ENCODE measurements around the gene SFMBT2. TPM values are rescaled to one million over a fixed set of nuclear protein-coding genes. Genes with fewer than 3 reads are reported as not detected.

Gene SFMBT2
- total RNA-seq, 4 donors from 2014 or later: 7.6 to 15.4 (median 10.8) TPM

- 88% methylated on average over 1 of the region's 1 CpG for WGBS
These were observed 113.7 kb downstream of the SFMBT2 start for GRCh38 chr10:7297094-7297493.

DNA sequence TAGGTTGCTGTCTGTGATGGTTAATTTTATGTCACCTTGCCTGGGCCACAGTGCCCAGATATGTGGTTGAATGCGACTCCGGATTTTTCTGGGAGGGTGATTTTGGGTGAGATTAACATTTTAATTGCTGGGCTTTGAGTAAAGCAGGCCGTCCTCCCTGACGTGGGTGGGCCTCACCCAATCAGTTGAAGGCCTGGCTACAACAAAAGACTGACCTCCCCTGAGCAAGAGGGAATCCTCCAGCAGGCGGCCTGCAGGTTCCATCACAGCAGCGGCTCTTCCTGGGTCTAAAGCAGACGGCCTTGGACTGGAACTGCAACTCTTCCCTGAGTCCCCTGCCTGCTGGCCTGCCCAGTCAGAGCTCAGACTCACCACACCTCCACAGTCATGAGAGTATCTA is 114.2 kb downstream of the SFMBT2 start:
- no peaks in the 10 kb centered on the region for H3K27me3 ChIP-seq
- H3K36me3 ChIP-seq: no peaks in the 10 kb centered on the region
- intact Hi-C loops (cut with DNase I): no loop called here
- WGBS: 79% methylated on average over 6 of the region's 7 CpGs
- H3K27ac ChIP-seq (replicated peaks in 1 of 4): no peak overlapping the region
- no peak for DNase-seq (ENCODE audit: extremely low spot score)
- no peak overlapping the region for H3K4me3 ChIP-seq
- H3K4me1 ChIP-seq: peaks cover 10 to 23% (median 18%) of the 10 kb centered on the region in 4 donors
- TF ChIP-seq POLR2A (IDR thresholded peaks at IDR 0.05; ENCODE audit: low read depth) (no peak), CTCF (IDR thresholded peaks at IDR 0.05) (no peak), POLR2AphosphoS5 (IDR thresholded peaks at IDR 0.05) (no peak), EP300 (IDR thresholded peaks at IDR 0.05) (no peak)
- no peaks in the 10 kb centered on the region for H3K9me3 ChIP-seq

More at GRCh38 chr10:7297094-7297493, 113.7 kb downstream of the SFMBT2 start:
- Histone ChIP-seq H3K4me1 (peaks cover 12 to 23% (median 22%) of the 10 kb centered on the region in 4 donors), H3K27me3 (no peaks in the 10 kb centered on the region), H3K9me3 (no peaks in the 10 kb centered on the region), H3K4me3 (no peak overlapping the region), H3K27ac (replicated peaks in 1 of 4) (no peak overlapping the region), H3K36me3 (no peaks in the 10 kb centered on the region)
- no peak for DNase-seq (ENCODE audit: extremely low spot score)
- TF ChIP-seq POLR2A (IDR thresholded peaks at IDR 0.05; ENCODE audit: low read depth): no peak
- no peak for TF ChIP-seq EP300 (IDR thresholded peaks at IDR 0.05)
- TF ChIP-seq POLR2AphosphoS5 (IDR thresholded peaks at IDR 0.05): no peak
- no peak for TF ChIP-seq CTCF (IDR thresholded peaks at IDR 0.05)
- intact Hi-C loops (cut with DNase I): no loop called here

DNA sequence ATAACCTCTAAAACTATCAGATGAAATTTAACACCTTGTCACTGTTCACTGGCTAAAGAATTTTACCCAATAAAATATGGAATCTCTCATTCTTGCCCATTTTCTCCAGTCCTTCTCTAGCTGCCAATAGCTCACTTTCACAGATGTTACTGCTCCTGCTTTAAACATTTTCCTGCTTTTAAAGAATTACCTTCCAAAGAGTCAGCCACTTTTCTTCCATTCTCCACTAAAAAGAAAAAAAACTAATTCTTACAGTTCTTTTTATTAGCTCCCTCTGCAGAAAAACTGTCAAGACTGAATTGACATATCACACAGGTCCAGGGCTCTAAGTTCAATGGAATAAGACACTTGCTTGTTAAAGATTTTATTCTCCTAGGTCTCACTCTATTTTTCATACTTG is 114.8 kb downstream of the SFMBT2 start:
- TF ChIP-seq POLR2A (IDR thresholded peaks at IDR 0.05; ENCODE audit: low read depth) (no peak), EP300 (IDR thresholded peaks at IDR 0.05) (no peak), POLR2AphosphoS5 (IDR thresholded peaks at IDR 0.05) (no peak), CTCF (IDR thresholded peaks at IDR 0.05) (no peak)
- intact Hi-C loops (cut with DNase I): no loop called here

DNA sequence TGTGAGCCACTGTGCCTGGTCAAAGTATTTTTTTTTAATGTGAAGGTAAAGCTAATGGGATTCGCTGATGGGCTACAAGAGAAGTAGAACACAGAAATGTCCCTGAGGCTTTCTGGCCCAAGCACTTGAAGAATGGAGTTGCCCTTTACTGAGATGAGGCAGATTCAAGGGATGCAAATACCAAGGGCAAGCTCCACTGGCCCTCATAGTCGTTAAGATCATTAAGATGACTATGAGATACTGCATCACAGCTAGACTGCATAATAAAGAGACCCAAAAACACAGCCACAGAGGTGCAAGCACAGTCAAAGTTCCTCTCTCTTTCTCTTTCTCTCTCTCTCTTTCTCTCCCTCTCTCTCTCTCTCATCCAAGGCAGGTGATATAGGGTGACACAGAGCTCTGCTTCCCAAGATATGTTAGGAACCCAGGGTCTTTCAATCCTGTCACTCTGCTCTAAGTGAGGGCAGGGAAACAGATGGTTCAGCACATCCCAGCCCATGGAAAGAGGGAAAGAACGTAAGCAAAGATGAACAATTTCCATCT is 117.4 kb downstream of the SFMBT2 start:
- intact Hi-C loops (cut with DNase I): no loop called here
- Histone ChIP-seq H3K9me3 (no peaks in the 10 kb centered on the region), H3K27ac (replicated peaks in 1 of 4) (no peak overlapping the region), H3K27me3 (no peaks in the 10 kb centered on the region), H3K4me3 (no peak overlapping the region), H3K36me3 (no peaks in the 10 kb centered on the region), H3K4me1 (peaks cover 0 to 6% (median 0%) of the 10 kb centered on the region in 4 donors)
- DNase-seq (ENCODE audit: extremely low spot score): no peak
- 88% methylated on average over 3 of the region's 3 CpGs for WGBS
- TF ChIP-seq CTCF (IDR thresholded peaks at IDR 0.05): no peak
- TF ChIP-seq POLR2AphosphoS5 (IDR thresholded peaks at IDR 0.05): no peak
- no peak for TF ChIP-seq POLR2A (IDR thresholded peaks at IDR 0.05; ENCODE audit: low read depth)
- TF ChIP-seq EP300 (IDR thresholded peaks at IDR 0.05): no peak

More for the DNA sequence above, 114.8 kb downstream of the SFMBT2 start:
- no peaks in the 10 kb centered on the region for H3K27me3 ChIP-seq
- H3K27ac ChIP-seq (replicated peaks in 1 of 4): no peak overlapping the region
- no peak overlapping the region for H3K4me3 ChIP-seq
- DNase-seq (ENCODE audit: extremely low spot score): no peak
- no peaks in the 10 kb centered on the region for H3K36me3 ChIP-seq
- H3K4me1 ChIP-seq: peaks cover 9 to 19% (median 12%) of the 10 kb centered on the region in 4 donors
- H3K9me3 ChIP-seq: no peaks in the 10 kb centered on the region

Measured in esophagus muscularis mucosa (tissue), 4 donors.